Measurements from ENCODE around the gene PUS7L.

The PUS7L gene

DNA sequence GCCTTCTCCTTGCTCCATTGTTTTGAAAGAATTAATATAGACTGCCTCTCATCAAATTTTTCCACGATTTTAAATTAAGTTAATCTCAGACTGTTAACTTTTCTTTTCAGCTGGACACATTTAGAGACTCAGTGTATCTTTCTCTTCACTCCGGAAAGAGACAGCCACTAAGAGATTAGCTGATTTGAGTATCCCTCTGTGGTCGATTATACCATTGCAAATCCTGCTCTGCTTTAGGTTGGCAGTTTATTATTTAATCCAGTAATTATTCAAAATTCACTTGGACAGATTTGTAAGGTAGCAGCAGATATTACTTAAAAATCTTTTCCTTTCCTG, 48.1 kb upstream of the PUS7L start (continued):
- TF ChIP-seq ZNF354C (tag by site-specific recombination; IDR thresholded peaks at IDR 0.05; ENCODE audit: borderline replicate concordance, low read depth) (no peak), ZNF48 (tag by site-specific recombination; IDR thresholded peaks at IDR 0.05) (no peak), ZNF76 (tag by site-specific recombination; IDR thresholded peaks at IDR 0.05; ENCODE audit: borderline replicate concordance, low read depth) (no peak), ZNF24 (tag by site-specific recombination; IDR thresholded peaks at IDR 0.05) (no peak), REPIN1 (tag by site-specific recombination; IDR thresholded peaks at IDR 0.05; ENCODE audit: low read depth) (no peak), ZFHX2 (tag by site-specific recombination; conservative IDR thresholded peaks at IDR 0.05) (no peak)

DNA sequence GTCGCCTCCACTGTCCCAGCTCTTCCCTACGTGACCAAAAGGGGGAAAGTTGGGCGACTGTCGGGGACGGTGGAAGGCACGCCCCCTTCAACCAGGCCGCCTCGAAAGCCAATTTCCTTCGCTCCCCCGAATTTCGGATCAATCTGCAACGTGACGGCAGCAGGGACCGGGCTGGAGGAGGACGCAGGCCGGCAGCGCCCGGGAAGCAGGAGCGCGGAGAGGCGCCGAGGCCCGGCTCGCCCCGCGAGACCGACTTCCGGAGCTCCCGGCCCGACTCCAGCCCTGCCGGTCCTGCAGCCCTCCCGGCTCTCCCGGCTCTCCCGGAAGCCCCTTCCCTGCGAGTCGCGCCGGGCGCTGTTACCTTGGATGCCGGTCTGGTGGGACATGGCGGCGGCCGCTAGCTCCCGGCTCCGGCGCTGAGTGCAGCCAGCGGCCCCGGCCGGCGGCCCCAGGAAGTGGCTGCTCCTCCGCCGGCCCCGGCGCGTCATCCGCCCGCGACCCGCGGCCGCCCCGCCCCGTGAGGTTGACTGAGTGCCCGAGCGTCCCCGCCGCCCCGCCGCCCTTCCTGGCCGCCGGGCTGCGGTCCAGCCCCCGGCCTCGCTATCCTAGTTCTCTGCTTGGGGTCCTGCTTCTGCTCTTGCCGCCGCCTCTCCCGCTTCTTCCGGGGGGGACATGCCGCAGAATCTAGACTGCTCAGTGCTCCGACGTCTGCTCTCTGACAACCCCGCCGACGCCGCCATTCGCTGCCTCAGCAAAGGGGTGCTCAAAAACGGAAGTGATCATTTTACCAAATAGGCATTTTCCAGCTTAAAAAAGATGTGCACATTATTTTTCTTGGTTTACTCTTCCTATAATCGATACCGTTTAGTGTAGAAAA, 47.5 kb upstream of the PUS7L start, which contains the start of gene TWF1:
Gene TWF1 (minus strand): TSS at position 458 of the 877 bp plus-strand sequence. CDS start 72 bp downstream, at position 386.
- peak within 1 kb of the TSS; percentile 93 for H3K4me3 ChIP-seq (ENCODE audit: low read depth, low read length)
- H3K9me3 ChIP-seq (ENCODE audit: control insufficient read depth, insufficient read depth, low read depth, low read length): no peaks in the 10 kb centered on the region
- CTCF ChIA-PET: interaction anchor here (0.6 to 2.2 kb wide), 7 partner anchors 12 to 678 kb away, joined by 3 to 9 read pairs (median 4); no protein-coding TSS in a partner anchor
- POLR2A ChIA-PET: interaction anchor here (0.6 to 2.7 kb wide), 9 partner anchors 10 to 78 kb away, joined by 3 to 19 read pairs (median 4); partner anchors contain the start of gene TMEM117
- H3K27ac ChIP-seq (ENCODE audit: extremely low read depth, low read depth, low read length): peak within 1 kb of the TSS; percentile 89
- peaks cover 4% of the 10 kb centered on the region for H3K4me1 ChIP-seq (ENCODE audit: control insufficient read depth, insufficient read depth, low read length)
- peaks cover 15 to 26% of the 10 kb centered on the region in 2 experiments for H3K36me3 ChIP-seq (ENCODE audit: control insufficient read depth in 2 of 2, insufficient read depth in 1 of 2, low read length in 2 of 2)
- peak; percentile 57 for TF ChIP-seq ZNF660 (tag by site-specific recombination; IDR thresholded peaks at IDR 0.05)
- TF ChIP-seq, protein P1, sequence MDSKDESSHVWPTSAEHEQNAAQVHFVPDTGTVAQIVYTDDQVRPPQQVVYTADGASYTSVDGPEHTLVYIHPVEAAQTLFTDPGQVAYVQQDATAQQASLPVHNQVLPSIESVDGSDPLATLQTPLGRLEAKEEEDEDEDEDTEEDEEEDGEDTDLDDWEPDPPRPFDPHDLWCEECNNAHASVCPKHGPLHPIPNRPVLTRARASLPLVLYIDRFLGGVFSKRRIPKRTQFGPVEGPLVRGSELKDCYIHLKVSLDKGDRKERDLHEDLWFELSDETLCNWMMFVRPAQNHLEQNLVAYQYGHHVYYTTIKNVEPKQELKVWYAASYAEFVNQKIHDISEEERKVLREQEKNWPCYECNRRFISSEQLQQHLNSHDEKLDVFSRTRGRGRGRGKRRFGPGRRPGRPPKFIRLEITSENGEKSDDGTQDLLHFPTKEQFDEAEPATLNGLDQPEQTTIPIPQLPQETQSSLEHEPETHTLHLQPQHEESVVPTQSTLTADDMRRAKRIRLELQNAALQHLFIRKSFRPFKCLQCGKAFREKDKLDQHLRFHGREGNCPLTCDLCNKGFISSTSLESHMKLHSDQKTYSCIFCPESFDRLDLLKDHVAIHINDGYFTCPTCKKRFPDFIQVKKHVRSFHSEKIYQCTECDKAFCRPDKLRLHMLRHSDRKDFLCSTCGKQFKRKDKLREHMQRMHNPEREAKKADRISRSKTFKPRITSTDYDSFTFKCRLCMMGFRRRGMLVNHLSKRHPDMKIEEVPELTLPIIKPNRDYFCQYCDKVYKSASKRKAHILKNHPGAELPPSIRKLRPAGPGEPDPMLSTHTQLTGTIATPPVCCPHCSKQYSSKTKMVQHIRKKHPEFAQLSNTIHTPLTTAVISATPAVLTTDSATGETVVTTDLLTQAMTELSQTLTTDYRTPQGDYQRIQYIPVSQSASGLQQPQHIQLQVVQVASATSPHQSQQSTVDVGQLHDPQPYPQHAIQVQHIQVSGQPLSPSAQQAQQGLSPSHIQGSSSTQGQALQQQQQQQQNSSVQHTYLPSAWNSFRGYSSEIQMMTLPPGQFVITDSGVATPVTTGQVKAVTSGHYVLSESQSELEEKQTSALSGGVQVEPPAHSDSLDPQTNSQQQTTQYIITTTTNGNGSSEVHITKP (tag by site-specific recombination; IDR thresholded peaks at IDR 0.05): peak; percentile 96
- no peak for TF ChIP-seq ZNF514 (tag by site-specific recombination; IDR thresholded peaks at IDR 0.05)
- TF ChIP-seq, protein P2, sequence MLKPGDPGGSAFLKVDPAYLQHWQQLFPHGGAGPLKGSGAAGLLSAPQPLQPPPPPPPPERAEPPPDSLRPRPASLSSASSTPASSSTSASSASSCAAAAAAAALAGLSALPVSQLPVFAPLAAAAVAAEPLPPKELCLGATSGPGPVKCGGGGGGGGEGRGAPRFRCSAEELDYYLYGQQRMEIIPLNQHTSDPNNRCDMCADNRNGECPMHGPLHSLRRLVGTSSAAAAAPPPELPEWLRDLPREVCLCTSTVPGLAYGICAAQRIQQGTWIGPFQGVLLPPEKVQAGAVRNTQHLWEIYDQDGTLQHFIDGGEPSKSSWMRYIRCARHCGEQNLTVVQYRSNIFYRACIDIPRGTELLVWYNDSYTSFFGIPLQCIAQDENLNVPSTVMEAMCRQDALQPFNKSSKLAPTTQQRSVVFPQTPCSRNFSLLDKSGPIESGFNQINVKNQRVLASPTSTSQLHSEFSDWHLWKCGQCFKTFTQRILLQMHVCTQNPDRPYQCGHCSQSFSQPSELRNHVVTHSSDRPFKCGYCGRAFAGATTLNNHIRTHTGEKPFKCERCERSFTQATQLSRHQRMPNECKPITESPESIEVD (tag by site-specific recombination; IDR thresholded peaks at IDR 0.05): no peak
- TF ChIP-seq, protein P3, sequence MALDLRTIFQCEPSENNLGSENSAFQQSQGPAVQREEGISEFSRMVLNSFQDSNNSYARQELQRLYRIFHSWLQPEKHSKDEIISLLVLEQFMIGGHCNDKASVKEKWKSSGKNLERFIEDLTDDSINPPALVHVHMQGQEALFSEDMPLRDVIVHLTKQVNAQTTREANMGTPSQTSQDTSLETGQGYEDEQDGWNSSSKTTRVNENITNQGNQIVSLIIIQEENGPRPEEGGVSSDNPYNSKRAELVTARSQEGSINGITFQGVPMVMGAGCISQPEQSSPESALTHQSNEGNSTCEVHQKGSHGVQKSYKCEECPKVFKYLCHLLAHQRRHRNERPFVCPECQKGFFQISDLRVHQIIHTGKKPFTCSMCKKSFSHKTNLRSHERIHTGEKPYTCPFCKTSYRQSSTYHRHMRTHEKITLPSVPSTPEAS (tag by site-specific recombination; IDR thresholded peaks at IDR 0.05): no peak
- TF ChIP-seq, protein P4, sequence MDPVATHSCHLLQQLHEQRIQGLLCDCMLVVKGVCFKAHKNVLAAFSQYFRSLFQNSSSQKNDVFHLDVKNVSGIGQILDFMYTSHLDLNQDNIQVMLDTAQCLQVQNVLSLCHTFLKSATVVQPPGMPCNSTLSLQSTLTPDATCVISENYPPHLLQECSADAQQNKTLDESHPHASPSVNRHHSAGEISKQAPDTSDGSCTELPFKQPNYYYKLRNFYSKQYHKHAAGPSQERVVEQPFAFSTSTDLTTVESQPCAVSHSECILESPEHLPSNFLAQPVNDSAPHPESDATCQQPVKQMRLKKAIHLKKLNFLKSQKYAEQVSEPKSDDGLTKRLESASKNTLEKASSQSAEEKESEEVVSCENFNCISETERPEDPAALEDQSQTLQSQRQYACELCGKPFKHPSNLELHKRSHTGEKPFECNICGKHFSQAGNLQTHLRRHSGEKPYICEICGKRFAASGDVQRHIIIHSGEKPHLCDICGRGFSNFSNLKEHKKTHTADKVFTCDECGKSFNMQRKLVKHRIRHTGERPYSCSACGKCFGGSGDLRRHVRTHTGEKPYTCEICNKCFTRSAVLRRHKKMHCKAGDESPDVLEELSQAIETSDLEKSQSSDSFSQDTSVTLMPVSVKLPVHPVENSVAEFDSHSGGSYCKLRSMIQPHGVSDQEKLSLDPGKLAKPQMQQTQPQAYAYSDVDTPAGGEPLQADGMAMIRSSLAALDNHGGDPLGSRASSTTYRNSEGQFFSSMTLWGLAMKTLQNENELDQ (tag by site-specific recombination; IDR thresholded peaks at IDR 0.05; ENCODE audit: low read depth): no peak
- TF ChIP-seq ZXDB (tag by site-specific recombination; IDR thresholded peaks at IDR 0.05): peak; percentile 42; the same call in 1 of the 2 replicates
- TF ChIP-seq KLF9 (tag by site-specific recombination; IDR thresholded peaks at IDR 0.05; ENCODE audit: low read depth): peak; percentile 91
- no peak for TF ChIP-seq ZNF677 (tag by site-specific recombination; IDR thresholded peaks at IDR 0.05)
- TF ChIP-seq ZNF138 (tag by site-specific recombination; IDR thresholded peaks at IDR 0.05; ENCODE audit: borderline replicate concordance): no peak
- TF ChIP-seq KLF7 (tag by site-specific recombination; IDR thresholded peaks at IDR 0.05; ENCODE audit: borderline replicate concordance): 0 out of 2 replicates have a peak, but pooled peaks have one; percentile 47
- peak; percentile 63; the same call in 1 of the 2 replicates for TF ChIP-seq YY2 (tag by site-specific recombination; IDR thresholded peaks at IDR 0.05)
- TF ChIP-seq ZNF202 (tag by site-specific recombination; IDR thresholded peaks at IDR 0.05; ENCODE audit: borderline replicate concordance): no peak
- peak; percentile 83 for TF ChIP-seq ZNF76 (tag by site-specific recombination; IDR thresholded peaks at IDR 0.05; ENCODE audit: borderline replicate concordance, low read depth)
- TF ChIP-seq, protein P5, sequence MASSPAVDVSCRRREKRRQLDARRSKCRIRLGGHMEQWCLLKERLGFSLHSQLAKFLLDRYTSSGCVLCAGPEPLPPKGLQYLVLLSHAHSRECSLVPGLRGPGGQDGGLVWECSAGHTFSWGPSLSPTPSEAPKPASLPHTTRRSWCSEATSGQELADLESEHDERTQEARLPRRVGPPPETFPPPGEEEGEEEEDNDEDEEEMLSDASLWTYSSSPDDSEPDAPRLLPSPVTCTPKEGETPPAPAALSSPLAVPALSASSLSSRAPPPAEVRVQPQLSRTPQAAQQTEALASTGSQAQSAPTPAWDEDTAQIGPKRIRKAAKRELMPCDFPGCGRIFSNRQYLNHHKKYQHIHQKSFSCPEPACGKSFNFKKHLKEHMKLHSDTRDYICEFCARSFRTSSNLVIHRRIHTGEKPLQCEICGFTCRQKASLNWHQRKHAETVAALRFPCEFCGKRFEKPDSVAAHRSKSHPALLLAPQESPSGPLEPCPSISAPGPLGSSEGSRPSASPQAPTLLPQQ (tag by site-specific recombination; IDR thresholded peaks at IDR 0.05): peak; percentile 59; the same call in 1 of the 2 replicates
- peak; percentile 17; the same call in 1 of the 2 replicates for TF ChIP-seq ZNF16 (tag by site-specific recombination; IDR thresholded peaks at IDR 0.05; ENCODE audit: low read depth)
- peak; percentile 44; the same call in 1 of the 2 replicates for TF ChIP-seq SP2 (tag by site-specific recombination; IDR thresholded peaks at IDR 0.05)
- TF ChIP-seq, protein P6, sequence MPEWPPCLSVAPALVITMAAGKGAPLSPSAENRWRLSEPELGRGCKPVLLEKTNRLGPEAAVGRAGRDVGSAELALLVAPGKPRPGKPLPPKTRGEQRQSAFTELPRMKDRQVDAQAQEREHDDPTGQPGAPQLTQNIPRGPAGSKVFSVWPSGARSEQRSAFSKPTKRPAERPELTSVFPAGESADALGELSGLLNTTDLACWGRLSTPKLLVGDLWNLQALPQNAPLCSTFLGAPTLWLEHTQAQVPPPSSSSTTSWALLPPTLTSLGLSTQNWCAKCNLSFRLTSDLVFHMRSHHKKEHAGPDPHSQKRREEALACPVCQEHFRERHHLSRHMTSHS (tag by site-specific recombination; IDR thresholded peaks at IDR 0.05): no peak
